GM10248 (cell line): ENCODE measurements around the gene GPRIN1.
"Not testable (repeated sequence)": the region's sequence is repeated elsewhere in the genome, so short reads cannot be mapped to it uniquely, and the experiment has no call there.

Experiments
- CTCF ChIA-PET: fragments of 300-600 bp; sonication (Branson Sonifier 250); formaldehyde crosslinking; extraction: SDS; loops from one replicate; lab custom pipeline; 2021; ENCODE audit warnings: antibody characterized with exemption; lab: Yijun Ruan, JAX
- POLR2A ChIA-PET: fragments of 350-650 bp; sonication (Branson Sonifier 250); formaldehyde crosslinking; extraction: SDS; loops from one replicate; lab custom pipeline; 2020; ENCODE audit warnings: antibody characterized with exemption; lab: Yijun Ruan, JAX
- DNase-seq: peaks from one replicate; pipeline ENCODE4 v3.0.0; 2012; ENCODE audit errors: extremely low spot score
- CTCF ChIP-seq: IDR thresholded peaks from 2 replicates; pipeline ENCODE4 v1.5.1; 2012; ENCODE audit warnings: mild to moderate bottlenecking, low read depth; ENCODE audit errors: extremely low read depth, missing control alignments, control extremely low read depth

Gene GPRIN1

GRCh38 chr5:176596069-176596644 is 13.8 kb downstream of the GPRIN1 start:
- POLR2A ChIA-PET, result no interaction called here
- CTCF ChIA-PET, result interaction anchor here (0.8 to 1.5 kb wide), 6 partner anchors 11 to 34 kb away, joined by 3 to 6 read pairs (median 4); partner anchors contain the start of genes EIF4E1B and SNCB

GRCh38 chr5:176595386-176595943 is 14.5 kb downstream of the GPRIN1 start:
- POLR2A ChIA-PET, result no interaction called here
- CTCF ChIA-PET, result interaction anchor here (0.8 to 1.5 kb wide), 6 partner anchors 11 to 35 kb away, joined by 3 to 6 read pairs (median 4); partner anchors contain the start of genes EIF4E1B and SNCB

More at GRCh38 chr5:176596069-176596644, 13.8 kb downstream of the GPRIN1 start:
- no peak for DNase-seq
- TF ChIP-seq CTCF, result no peak

GRCh38 chr5:176594554-176594953 is 15.4 kb downstream of the GPRIN1 start:
- CTCF ChIA-PET, result interaction anchor here (1.2 to 1.5 kb wide), 3 partner anchors 13 to 25 kb away, joined by 3 to 6 read pairs (median 3); no protein-coding TSS in a partner anchor
- no peak for TF ChIP-seq CTCF
- POLR2A ChIA-PET, result no interaction called here
- no peak for DNase-seq

More at GRCh38 chr5:176595386-176595943, 14.5 kb downstream of the GPRIN1 start:
- no peak for DNase-seq
- no peak for TF ChIP-seq CTCF

- POLR2A ChIA-PET, result no interaction called here
- no peak for TF ChIP-seq CTCF
- no peak for DNase-seq
- CTCF ChIA-PET, result no interaction called here
Observed at GRCh38 chr5:176593273-176593869, 16.6 kb downstream of the GPRIN1 start.

- DNase-seq, result no peak
- ChIA-PET CTCF (interaction anchor here (0.9 kb wide), 1 partner anchor 19 kb away, joined by 3 read pairs; no protein-coding TSS in a partner anchor), POLR2A (no interaction called here)
- no peak for TF ChIP-seq CTCF
Observed at GRCh38 chr5:176592573-176592972, 17.4 kb downstream of the GPRIN1 start.

- POLR2A ChIA-PET, DNase-seq, CTCF ChIA-PET: not testable (repeated sequence)
Observed at GRCh38 chr5:176591667-176592066, 18.3 kb downstream of the GPRIN1 start.
